Astrocyte (in vitro differentiated cells and primary cell): ENCODE results near the gene PANX2. TPM values are rescaled to one million over a fixed set of nuclear protein-coding genes. Genes with fewer than 3 reads are reported as not detected.

Experiments used
- DNase-seq: peaks from one replicate; pipeline ENCODE4 v3.0.0-alpha.2; 2010; ENCODE audit warnings: low read depth
- FAIRE-seq: peaks from 2 replicates; lab custom pipeline; 2011; peaks lifted over from hg19 to GRCh38; lab: Jason Lieb, UNC
- H2AFZ ChIP-seq: 2 replicates; pipeline ENCODE4 v1.6.0; 2012; ENCODE audit warnings: low read depth, low read length, inconsistent platforms
- H3K27ac ChIP-seq: 2 replicates; pipeline ENCODE4 v1.5.1; 2011; ENCODE audit warnings: low read depth, low read length, inconsistent platforms
- H3K27me3 ChIP-seq: 2 replicates; pipeline ENCODE4 v1.6.0; 2011; ENCODE audit warnings: low read length, inconsistent platforms; ENCODE audit not compliant: insufficient read depth
- H3K36me3 ChIP-seq: 2 replicates; pipeline ENCODE4 v1.5.1; 2011; ENCODE audit warnings: low read length, inconsistent platforms; ENCODE audit not compliant: insufficient read depth
- H3K4me1 ChIP-seq: 2 replicates; pipeline ENCODE4 v1.5.1; 2011; ENCODE audit warnings: low read length, inconsistent platforms; ENCODE audit not compliant: insufficient read depth
- H3K4me2 ChIP-seq: 2 replicates; pipeline ENCODE4 v1.6.0; 2012; ENCODE audit warnings: low read length, inconsistent platforms
- H3K4me3 ChIP-seq: 2 replicates; pipeline ENCODE4 v1.5.1; 2011; ENCODE audit warnings: low read depth, mild to moderate bottlenecking, low read length, inconsistent platforms; ENCODE audit not compliant: insufficient read depth
- H3K79me2 ChIP-seq: 2 replicates; pipeline ENCODE4 v1.6.0; 2012; ENCODE audit warnings: mild to moderate bottlenecking, low read length, inconsistent platforms; ENCODE audit not compliant: insufficient read depth
- H3K9ac ChIP-seq: 2 replicates; pipeline ENCODE4 v1.6.0; 2012; ENCODE audit warnings: mild to moderate bottlenecking, low read length, inconsistent platforms
- H3K9me3 ChIP-seq: 2 replicates; pipeline ENCODE4 v1.5.1; 2012; ENCODE audit warnings: low read depth, mild to moderate bottlenecking, low read length, inconsistent platforms; ENCODE audit not compliant: insufficient read depth
- H4K20me1 ChIP-seq: 2 replicates; pipeline ENCODE4 v1.6.0; 2012; ENCODE audit warnings: low read length, inconsistent platforms; ENCODE audit not compliant: insufficient read depth
- H3K27ac Mint-ChIP-seq: one replicate; pipeline ENCODE4 v1.8.0; 2021; ENCODE audit warnings: mild to moderate bottlenecking, mixed read lengths; ENCODE audit not compliant: unreplicated experiment
- H3K27me3 Mint-ChIP-seq: one replicate; pipeline ENCODE4 v1.8.0; 2021; ENCODE audit warnings: low read depth, mixed read lengths; ENCODE audit not compliant: unreplicated experiment
- H3K36me3 Mint-ChIP-seq: one replicate; pipeline ENCODE4 v1.8.0; 2021; ENCODE audit warnings: low read depth, mixed read lengths; ENCODE audit not compliant: unreplicated experiment
- H3K4me1 Mint-ChIP-seq: one replicate; pipeline ENCODE4 v1.8.0; 2021; ENCODE audit warnings: low read depth, mixed read lengths; ENCODE audit not compliant: unreplicated experiment
- H3K4me3 Mint-ChIP-seq: one replicate; pipeline ENCODE4 v1.8.0; 2021; ENCODE audit warnings: mild to moderate bottlenecking, moderate library complexity, mixed read lengths; ENCODE audit not compliant: unreplicated experiment
- H3K9me3 Mint-ChIP-seq: one replicate; pipeline ENCODE4 v1.8.0; 2021; ENCODE audit warnings: mild to moderate bottlenecking, mixed read lengths; ENCODE audit not compliant: unreplicated experiment
- EZH2 ChIP-seq: IDR thresholded peaks from 2 replicates; pipeline ENCODE4 v1.6.1; 2012; ENCODE audit warnings: mild to moderate bottlenecking, low read length, inconsistent platforms; ENCODE audit not compliant: insufficient read depth
- total RNA-seq: library from RNA; stranded (reverse); gene quantifications from 2 replicates; pipeline ENCODE4 v1.2.1, GENCODE V29; 2021
- TF ChIP-seq, protein P1 (sequence below): IDR thresholded peaks from 2 replicates; pipeline ENCODE4 v1.5.1; 2011; ENCODE audit warnings: low read depth, mild to moderate bottlenecking, inconsistent platforms, low read length, moderate library complexity; ENCODE audit not compliant: insufficient read depth

PANX2 gene
- total RNA-seq, 1 donor from 2014 or later: 2.3 TPM

DNA sequence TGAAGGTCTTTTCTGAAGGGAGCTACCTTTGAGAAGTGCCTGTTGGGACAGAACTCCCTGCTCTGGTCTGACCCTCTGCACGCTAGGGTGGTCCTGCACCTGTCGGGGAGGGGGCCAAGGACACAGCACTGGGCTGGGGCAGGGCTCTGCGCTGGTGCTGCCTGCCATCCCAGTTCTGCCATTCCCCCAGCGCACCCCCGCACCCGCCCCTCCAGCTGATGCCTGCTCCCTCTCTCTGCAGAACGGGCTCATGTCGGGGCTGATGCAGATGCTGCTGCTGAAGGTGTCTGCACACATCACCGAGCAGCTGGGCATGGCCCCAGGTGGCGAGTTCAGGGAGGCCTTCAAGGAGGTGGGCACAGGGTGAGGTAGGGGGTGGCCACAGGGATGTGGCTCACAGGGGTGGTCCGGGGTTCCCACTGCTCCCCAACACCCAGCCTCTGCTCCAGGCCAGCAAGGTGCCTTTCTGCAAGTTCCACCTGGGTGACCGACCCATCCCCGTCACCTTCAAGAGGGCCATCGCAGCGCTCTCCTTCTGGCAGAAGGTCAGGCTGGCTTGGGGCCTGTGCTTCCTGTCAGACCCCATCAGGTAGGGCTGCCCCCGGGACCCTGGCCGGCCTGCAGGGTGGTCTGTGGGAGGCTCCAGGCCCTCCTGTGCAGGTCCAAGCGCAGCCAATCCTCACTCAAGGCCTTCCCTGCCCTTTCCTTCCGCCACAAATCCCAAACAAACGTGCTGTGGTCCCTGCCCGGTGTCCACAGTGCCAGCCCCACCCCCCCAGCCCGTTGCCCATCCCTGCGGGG, 26.7 kb downstream of the PANX2 start:
- no peaks in the 10 kb centered on the region for H3K27me3 ChIP-seq
- no peak overlapping the region for H3K4me2 ChIP-seq
- H3K4me1 ChIP-seq: peaks cover 11% of the 10 kb centered on the region
- H3K4me3 ChIP-seq: no peak overlapping the region
- Mint-ChIP-seq H3K4me3 (no peak overlapping the region), H3K4me1 (no peaks in the 10 kb centered on the region), H3K27ac (peak overlapping the region; percentile 26), H3K36me3 (no peaks in the 10 kb centered on the region), H3K27me3 (no peaks in the 10 kb centered on the region), H3K9me3 (no peaks in the 10 kb centered on the region)
- no peaks in the 10 kb centered on the region for H3K9me3 ChIP-seq
- no peak for TF ChIP-seq EZH2
- TF ChIP-seq, protein P1, sequence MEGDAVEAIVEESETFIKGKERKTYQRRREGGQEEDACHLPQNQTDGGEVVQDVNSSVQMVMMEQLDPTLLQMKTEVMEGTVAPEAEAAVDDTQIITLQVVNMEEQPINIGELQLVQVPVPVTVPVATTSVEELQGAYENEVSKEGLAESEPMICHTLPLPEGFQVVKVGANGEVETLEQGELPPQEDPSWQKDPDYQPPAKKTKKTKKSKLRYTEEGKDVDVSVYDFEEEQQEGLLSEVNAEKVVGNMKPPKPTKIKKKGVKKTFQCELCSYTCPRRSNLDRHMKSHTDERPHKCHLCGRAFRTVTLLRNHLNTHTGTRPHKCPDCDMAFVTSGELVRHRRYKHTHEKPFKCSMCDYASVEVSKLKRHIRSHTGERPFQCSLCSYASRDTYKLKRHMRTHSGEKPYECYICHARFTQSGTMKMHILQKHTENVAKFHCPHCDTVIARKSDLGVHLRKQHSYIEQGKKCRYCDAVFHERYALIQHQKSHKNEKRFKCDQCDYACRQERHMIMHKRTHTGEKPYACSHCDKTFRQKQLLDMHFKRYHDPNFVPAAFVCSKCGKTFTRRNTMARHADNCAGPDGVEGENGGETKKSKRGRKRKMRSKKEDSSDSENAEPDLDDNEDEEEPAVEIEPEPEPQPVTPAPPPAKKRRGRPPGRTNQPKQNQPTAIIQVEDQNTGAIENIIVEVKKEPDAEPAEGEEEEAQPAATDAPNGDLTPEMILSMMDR: no peak
- no peak for DNase-seq
- H3K36me3 ChIP-seq: no peaks in the 10 kb centered on the region
- no peak overlapping the region for H3K27ac ChIP-seq
- peaks cover 32% of the 10 kb centered on the region for H4K20me1 ChIP-seq
- peaks cover 31% of the 10 kb centered on the region for H3K79me2 ChIP-seq
- H3K9ac ChIP-seq: no peak overlapping the region
- no peak overlapping the region for H2AFZ ChIP-seq
- no peak for FAIRE-seq

DNA sequence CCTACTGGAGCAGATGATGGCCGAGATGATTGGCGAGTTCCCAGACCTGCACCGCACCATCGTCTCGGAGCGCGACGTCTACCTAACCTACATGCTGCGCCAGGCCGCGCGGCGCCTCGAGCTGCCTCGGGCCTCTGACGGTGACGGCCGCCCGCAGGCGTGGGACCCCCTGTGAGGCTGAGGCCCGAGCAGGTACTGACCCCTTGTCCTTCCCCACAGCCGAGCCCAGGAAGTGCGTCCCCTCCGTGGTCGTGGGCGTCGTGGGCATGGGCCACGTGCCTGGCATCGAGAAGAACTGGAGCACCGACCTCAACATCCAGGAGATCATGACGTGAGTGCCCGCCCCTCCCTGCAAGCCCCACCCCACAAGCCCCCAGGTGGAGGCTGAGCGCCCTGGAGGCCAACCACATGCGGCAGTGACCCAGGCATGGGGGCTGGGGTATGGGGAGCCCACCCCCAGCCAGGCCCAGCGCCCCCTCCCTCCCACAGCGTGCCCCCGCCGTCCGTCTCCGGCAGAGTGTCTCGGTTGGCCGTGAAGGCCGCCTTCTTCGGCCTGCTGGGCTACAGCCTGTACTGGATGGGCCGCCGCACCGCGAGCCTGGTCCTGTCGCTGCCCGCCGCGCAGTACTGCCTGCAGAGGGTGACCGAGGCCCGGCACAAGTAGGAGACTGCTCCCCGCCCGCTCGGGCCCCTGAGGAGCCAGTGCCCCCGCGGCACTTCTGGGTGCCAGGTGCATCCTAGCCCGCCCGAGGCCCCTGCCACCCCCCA, 27.5 kb downstream of the PANX2 start:
- Histone ChIP-seq H3K4me1 (peaks cover 13% of the 10 kb centered on the region), H3K4me3 (no peak overlapping the region), H3K36me3 (no peaks in the 10 kb centered on the region), H3K9me3 (no peaks in the 10 kb centered on the region), H3K27ac (no peak overlapping the region), H3K4me2 (no peak overlapping the region), H3K9ac (no peak overlapping the region), H2AFZ (no peak overlapping the region), H3K79me2 (peaks cover 31% of the 10 kb centered on the region), H3K27me3 (no peaks in the 10 kb centered on the region), H4K20me1 (peaks cover 31% of the 10 kb centered on the region)
- TF ChIP-seq, protein P1: no peak
- TF ChIP-seq EZH2: no peak
- DNase-seq (no peak), FAIRE-seq (no peak)
- Mint-ChIP-seq H3K9me3 (no peaks in the 10 kb centered on the region), H3K27me3 (no peaks in the 10 kb centered on the region), H3K36me3 (peaks cover under 1% of the 10 kb centered on the region), H3K4me3 (no peak overlapping the region), H3K27ac (no peak overlapping the region), H3K4me1 (no peaks in the 10 kb centered on the region)
